Suprapubic skin (tissue), 4 donors: ENCODE data around the gene RNF19B.

Experiments used
- CTCF ChIP-seq, 2 donors: fragments of 200-600 bp in 1 of 2; fragments of 450-650 bp in 1 of 2; sonication (generic) in 1 of 2; IDR thresholded peaks; one replicate each; pipeline ENCODE4 v1.5.1; 2016 to 2019; ENCODE audit warnings: antibody characterized with exemption in 2 of 2, mild to moderate bottlenecking in 1 of 2, moderate library complexity in 1 of 2
- EP300 ChIP-seq: sonication (generic); formaldehyde crosslinking; IDR thresholded peaks from one replicate; pipeline ENCODE4 v1.6.1; 2017; ENCODE audit warnings: antibody characterized with exemption
- POLR2A ChIP-seq, 2 donors: fragments of 450-650 bp; IDR thresholded peaks; one replicate each; pipeline ENCODE4 v1.6.1; 2017; ENCODE audit warnings: antibody characterized with exemption in 2 of 2, mild to moderate bottlenecking in 2 of 2, moderate library complexity in 2 of 2
- POLR2AphosphoS5 ChIP-seq, 3 donors: sonication (generic); formaldehyde crosslinking; IDR thresholded peaks; one replicate each; pipeline ENCODE4 v1.6.1; 2017; ENCODE audit warnings: antibody characterized with exemption in 3 of 3

GRCh38 chr1:32894019-32894600, 70.5 kb downstream of the RNF19B start:
- no peak for TF ChIP-seq CTCF (IDR thresholded peaks at IDR 0.05)
- no peak for TF ChIP-seq EP300
- TF ChIP-seq POLR2A (IDR thresholded peaks at IDR 0.05), result no peak
- no peak for TF ChIP-seq POLR2AphosphoS5 (IDR thresholded peaks at IDR 0.05)
